ENCODE results near the gene PIH1D2. TPM values are rescaled to one million over a fixed set of nuclear protein-coding genes. Genes with fewer than 3 reads are reported as not detected.

The PIH1D2 gene
- total RNA-seq, 1 experiment from 2014 or later, result 1.6 TPM

GRCh38 chr11:112097734-112098528, 24.1 kb upstream of the PIH1D2 start:
- Histone ChIP-seq H3K27ac (ENCODE audit: low read depth, low read length) (no peak overlapping the region), H3K4me2 (ENCODE audit: low read length) (no peak overlapping the region), H3K9me3 (ENCODE audit: control insufficient read depth in 1 of 2, insufficient read depth in 1 of 2, low read depth in 1 of 2, low read length in 2 of 2) (no peaks in the 10 kb centered on the region), H3K36me3 (ENCODE audit: control insufficient read depth in 1 of 2, insufficient read depth in 2 of 2, low read length in 2 of 2) (peaks cover 9 to 12% of the 10 kb centered on the region in 2 experiments), H3K4me3 (replicated peaks in 1 of 2; ENCODE audit: low read depth in 1 of 2, low read length in 2 of 2) (no peak overlapping the region), H3K27me3 (ENCODE audit: insufficient read depth, low read length) (no peaks in the 10 kb centered on the region), H3K4me1 (ENCODE audit: control insufficient read depth in 1 of 2, insufficient read depth in 2 of 2, low read length in 2 of 2) (no peaks in the 10 kb centered on the region), H4K20me1 (ENCODE audit: insufficient read depth) (no peaks in the 10 kb centered on the region; the same call in 1 of the 2 replicates), H3K79me2 (ENCODE audit: insufficient read depth, low read length) (peaks cover 9% of the 10 kb centered on the region; the same call in 1 of the 2 replicates), H3K9me2 (ENCODE audit: insufficient read depth) (no peaks in the 10 kb centered on the region), H3K9ac (ENCODE audit: low read length) (no peak overlapping the region), H2AFZ (ENCODE audit: low read depth, low read length, poor library complexity, severe bottlenecking) (no peak overlapping the region)
- no TSS peak for BruUV-seq (replicated peaks)
- ChIA-PET POLR2A (no interaction called here), RAD21 (ENCODE audit: low non-redundant PET in 1 of 2, low total read pairs in 2 of 2, uncharacterized antibody in 2 of 2, unreplicated experiment in 2 of 2) (no interaction called here), CTCF (interaction anchor here (1.1 kb wide), 1 partner anchor 16 kb away, joined by 6 read pairs; no protein-coding TSS in a partner anchor)
- TF ChIP-seq RAD21 (IDR thresholded peaks at IDR 0.05; ENCODE audit: low read depth) (no peak), ATF3 (IDR thresholded peaks at IDR 0.05) (no peak), JUND (IDR thresholded peaks at IDR 0.05) (no peak), ZBTB33 (IDR thresholded peaks at IDR 0.05; ENCODE audit: extremely low read depth, insufficient replicate concordance, low read length) (no peak), ELF1 (IDR thresholded peaks at IDR 0.05; ENCODE audit: borderline replicate concordance, low read depth) (no peak), EZH2 (IDR thresholded peaks at IDR 0.05) (no peak), POLR2AphosphoS5 (IDR thresholded peaks at IDR 0.05; ENCODE audit: low read depth, low read length) (no peak), SIN3A (IDR thresholded peaks at IDR 0.05; ENCODE audit: low read depth) (no peak), ZFX (IDR thresholded peaks at IDR 0.05) (no peak), CTCF (IDR thresholded peaks at IDR 0.05 in 2 of 3, conservative IDR thresholded peaks at IDR 0.05 in 1 of 3; ENCODE audit: borderline replicate concordance in 1 of 3, insufficient read depth in 1 of 3, low read depth in 2 of 3, low read length in 2 of 3) (no peak), CEBPB (IDR thresholded peaks at IDR 0.05; ENCODE audit: low read depth) (no peak), MAX (IDR thresholded peaks at IDR 0.05) (no peak), ZNF274 (IDR thresholded peaks at IDR 0.05; ENCODE audit: low read depth, low read length) (no peak), EZH2phosphoT487 (IDR thresholded peaks at IDR 0.05; ENCODE audit: borderline replicate concordance) (no peak), POLR2A (IDR thresholded peaks at IDR 0.05; ENCODE audit: borderline replicate concordance, extremely low read depth, insufficient read depth, insufficient read length) (no peak), YY1 (IDR thresholded peaks at IDR 0.05; ENCODE audit: extremely low read depth, insufficient replicate concordance, low read depth, low read length) (no peak), SP1 (IDR thresholded peaks at IDR 0.05; ENCODE audit: low read depth) (no peak), CBX3 (IDR thresholded peaks at IDR 0.05; ENCODE audit: low read depth) (no peak), TCF7L2 (IDR thresholded peaks at IDR 0.05; ENCODE audit: borderline replicate concordance, extremely low read depth, insufficient read depth, insufficient read length) (no peak)
- DNase-seq (ENCODE audit: low read depth, low spot score), result no peak
- intact Hi-C loops (cut with micrococcal nuclease), result no loop called here
- no peak for ATAC-seq
